Body of pancreas (tissue), 4 donors: ENCODE data around the gene FBXO41. TPM values are rescaled to one million over a fixed set of nuclear protein-coding genes. Genes with fewer than 3 reads are reported as not detected.

Experiments used
- ATAC-seq: fragments of 150-250 bp; one replicate; pipeline ENCODE4 v1.9.1; 2016
- DNase-seq, 4 donors: peaks; one replicate each; pipeline ENCODE4 v3.0.0-alpha.2; 2019
- H3K27ac ChIP-seq, 4 donors: fragments of 200-600 bp; sonication (generic); 1 replicate in 3 of 4; 2 replicates in 1 of 4; pipeline versions ENCODE4 v1.5.1 to v1.6.1; 2016 to 2019; ENCODE audit warnings: mild to moderate bottlenecking in 1 of 4, mixed read lengths in 1 of 4, moderate library complexity in 1 of 4
- H3K27me3 ChIP-seq, 2 donors: fragments of 200-600 bp; sonication (generic); one replicate each; pipeline ENCODE4 v1.6.0; 2016; ENCODE audit warnings: mild to moderate bottlenecking in 1 of 2
- H3K36me3 ChIP-seq, 2 donors: fragments of 200-600 bp; sonication (generic); replicated peaks in 1 of 2; 2 replicates each; pipeline ENCODE4 v1.5.1; 2016; ENCODE audit warnings: low read depth in 2 of 2; ENCODE audit not compliant: insufficient read depth in 1 of 2
- H3K4me1 ChIP-seq: fragments of 200-600 bp; sonication (generic); one replicate; pipeline ENCODE4 v1.6.0; 2016
- H3K4me3 ChIP-seq, 2 donors: fragments of 200-600 bp; sonication (generic); 1 replicate in 1 of 2; 2 replicates in 1 of 2; pipeline ENCODE4 v1.5.1; 2016 to 2019
- H3K9me3 ChIP-seq, 3 donors: fragments of 200-600 bp; sonication (generic); 1 replicate in 2 of 3; 2 replicates in 1 of 3; pipeline ENCODE4 v1.5.1; 2016
- POLR2A ChIP-seq, 3 donors: fragments of 450-650 bp; IDR thresholded peaks; one replicate each; pipeline ENCODE4 v1.6.1; 2016; ENCODE audit warnings: antibody characterized with exemption in 3 of 3, mild to moderate bottlenecking in 2 of 3
- WGBS, 2 donors: methylation state at CpG; one replicate each; pipeline ENCODE4 v1.1.5; 2017; 5-methylcytosine and 5-hydroxymethylcytosine counted together
- intact Hi-C: fragments of 100-400 bp; cut with DNase I; formaldehyde crosslinking; loops from one replicate; pipeline ENCODE4 v1.15.1; 2023
- total RNA-seq, 2 donors: library from RNA; depleted of rRNA; stranded (reverse); fragments of >200 nt; gene quantifications; one replicate each; pipeline ENCODE4 v1.1.0, GENCODE V29; 2016
- TF ChIP-seq, protein P1 (sequence below), 7 experiments: fragments of 450-650 bp in 4 of 7; fragments of 200-600 bp in 3 of 7; sonication (generic) in 3 of 7; IDR thresholded peaks; one replicate each; pipeline ENCODE4 v1.5.1; 2016 to 2019; ENCODE audit warnings: antibody characterized with exemption in 7 of 7

The FBXO41 gene
- total RNA-seq, 2 donors from 2014 or later: 4.3 to 11.2 TPM

GRCh38 chr2:73225513-73226360 is 58.5 kb downstream of the FBXO41 start:
- Histone ChIP-seq H3K36me3 (peaks cover 0 to 11% of the 10 kb centered on the region in 2 donors), H3K4me1 (no peaks in the 10 kb centered on the region), H3K27ac (no peak overlapping the region), H3K4me3 (no peak overlapping the region), H3K9me3 (no peaks in the 10 kb centered on the region), H3K27me3 (no peaks in the 10 kb centered on the region)
- no peak for DNase-seq
- no peak for ATAC-seq
- TF ChIP-seq, protein P1, sequence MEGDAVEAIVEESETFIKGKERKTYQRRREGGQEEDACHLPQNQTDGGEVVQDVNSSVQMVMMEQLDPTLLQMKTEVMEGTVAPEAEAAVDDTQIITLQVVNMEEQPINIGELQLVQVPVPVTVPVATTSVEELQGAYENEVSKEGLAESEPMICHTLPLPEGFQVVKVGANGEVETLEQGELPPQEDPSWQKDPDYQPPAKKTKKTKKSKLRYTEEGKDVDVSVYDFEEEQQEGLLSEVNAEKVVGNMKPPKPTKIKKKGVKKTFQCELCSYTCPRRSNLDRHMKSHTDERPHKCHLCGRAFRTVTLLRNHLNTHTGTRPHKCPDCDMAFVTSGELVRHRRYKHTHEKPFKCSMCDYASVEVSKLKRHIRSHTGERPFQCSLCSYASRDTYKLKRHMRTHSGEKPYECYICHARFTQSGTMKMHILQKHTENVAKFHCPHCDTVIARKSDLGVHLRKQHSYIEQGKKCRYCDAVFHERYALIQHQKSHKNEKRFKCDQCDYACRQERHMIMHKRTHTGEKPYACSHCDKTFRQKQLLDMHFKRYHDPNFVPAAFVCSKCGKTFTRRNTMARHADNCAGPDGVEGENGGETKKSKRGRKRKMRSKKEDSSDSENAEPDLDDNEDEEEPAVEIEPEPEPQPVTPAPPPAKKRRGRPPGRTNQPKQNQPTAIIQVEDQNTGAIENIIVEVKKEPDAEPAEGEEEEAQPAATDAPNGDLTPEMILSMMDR (IDR thresholded peaks at IDR 0.05): no peak
- no peak for TF ChIP-seq POLR2A (IDR thresholded peaks at IDR 0.05)
- intact Hi-C loops: no loop called here
- 75 to 79% methylated on average over 9 of the region's 9 CpGs for WGBS, 2 donors

- TF ChIP-seq POLR2A (IDR thresholded peaks at IDR 0.05): no peak
- TF ChIP-seq, protein P1 (IDR thresholded peaks at IDR 0.05): no peak
- no peak for DNase-seq
- Histone ChIP-seq H3K4me3 (no peak overlapping the region), H3K27ac (no peak overlapping the region), H3K4me1 (no peaks in the 10 kb centered on the region), H3K27me3 (no peaks in the 10 kb centered on the region), H3K9me3 (no peaks in the 10 kb centered on the region), H3K36me3 (peaks cover 0 to 14% of the 10 kb centered on the region in 2 donors)
- ATAC-seq: no peak
- WGBS, 2 donors: 85 to 90% methylated on average over 4 of the region's 4 CpGs
- intact Hi-C loops: no loop called here
These were observed 60.5 kb downstream of the FBXO41 start for GRCh38 chr2:73223821-73224220.

DNA sequence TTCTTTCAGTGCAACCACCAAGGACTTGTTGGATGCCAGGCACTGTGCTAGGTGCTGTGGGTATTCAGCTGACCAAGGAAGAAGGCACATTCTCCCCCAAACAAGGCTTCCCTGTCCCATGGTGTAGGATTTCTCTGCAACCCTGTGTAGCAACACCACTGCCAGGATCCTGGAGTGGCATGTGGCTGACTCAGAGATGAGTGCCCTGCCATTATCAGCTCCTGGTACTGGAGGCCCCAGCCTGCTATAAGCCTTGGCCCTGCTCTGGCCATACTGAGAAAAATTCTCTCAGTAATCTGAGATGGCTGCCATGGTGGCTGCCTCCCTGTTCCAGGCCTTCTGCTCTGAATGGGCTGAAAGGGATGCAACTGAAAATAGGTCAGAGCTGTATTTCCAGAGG is 66.0 kb downstream of the FBXO41 start:
- peaks cover 0 to 7% of the 10 kb centered on the region in 2 donors for H3K36me3 ChIP-seq
- intact Hi-C loops: no loop called here
- H3K9me3 ChIP-seq: no peaks in the 10 kb centered on the region
- TF ChIP-seq POLR2A (IDR thresholded peaks at IDR 0.05): no peak
- TF ChIP-seq, protein P1 (IDR thresholded peaks at IDR 0.05): no peak
- H3K4me3 ChIP-seq: no peak overlapping the region
- DNase-seq: no peak
- no peak for ATAC-seq
- peaks cover 19% of the 10 kb centered on the region for H3K4me1 ChIP-seq
- no peaks in the 10 kb centered on the region for H3K27me3 ChIP-seq
- no peak overlapping the region for H3K27ac ChIP-seq

GRCh38 chr2:73217826-73218225 is 66.5 kb downstream of the FBXO41 start:
- no peak for ATAC-seq
- H3K27ac ChIP-seq: no peak overlapping the region
- peaks cover 20% of the 10 kb centered on the region for H3K4me1 ChIP-seq
- peaks cover 0 to 5% of the 10 kb centered on the region in 2 donors for H3K36me3 ChIP-seq
- no peak for DNase-seq
- intact Hi-C loops: no loop called here
- no peak overlapping the region for H3K4me3 ChIP-seq
- WGBS, 2 donors: 84 to 93% methylated on average over 2 of the region's 2 CpGs
- no peaks in the 10 kb centered on the region for H3K9me3 ChIP-seq
- TF ChIP-seq, protein P1 (IDR thresholded peaks at IDR 0.05): no peak
- no peak for TF ChIP-seq POLR2A (IDR thresholded peaks at IDR 0.05)
- no peaks in the 10 kb centered on the region for H3K27me3 ChIP-seq

DNA sequence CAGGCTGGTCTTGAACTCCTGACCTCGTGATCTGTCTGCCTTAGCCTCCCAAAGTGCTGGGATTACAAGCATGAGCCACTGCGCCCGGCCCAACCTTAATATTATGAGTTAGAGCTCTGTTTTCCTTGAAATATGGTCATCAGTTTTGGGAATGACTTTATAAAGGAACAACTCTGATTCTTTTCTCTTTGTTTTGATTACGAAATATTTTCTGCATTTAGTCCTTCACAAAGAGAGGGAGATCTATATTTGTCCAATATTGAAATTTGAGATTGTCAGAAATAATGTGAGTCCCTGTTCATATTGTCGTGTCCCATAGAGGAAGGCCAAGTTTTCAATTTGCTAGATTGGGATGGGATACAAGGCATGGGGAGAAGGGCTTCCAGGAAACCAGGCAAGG is 67.1 kb downstream of the FBXO41 start:
- Histone ChIP-seq H3K4me3 (no peak overlapping the region), H3K27ac (no peak overlapping the region), H3K27me3 (no peaks in the 10 kb centered on the region), H3K4me1 (peaks cover 26% of the 10 kb centered on the region), H3K36me3 (peaks cover 0 to 5% of the 10 kb centered on the region in 2 donors), H3K9me3 (no peaks in the 10 kb centered on the region)
- no peak for TF ChIP-seq POLR2A (IDR thresholded peaks at IDR 0.05)
- ATAC-seq (no peak), DNase-seq (no peak)
- 87 to 90% methylated on average over 5 of the region's 5 CpGs for WGBS, 2 donors
- intact Hi-C loops: no loop called here
